GM06990 (cell line): ENCODE results near the gene ATXN2L.
"Not testable (repeated sequence)": the region's sequence is repeated elsewhere in the genome, so short reads cannot be mapped to it uniquely, and the experiment has no call there.

ENCODE experiments used
- DNase-seq: peaks from one replicate; pipeline ENCODE4 v3.0.0-alpha.2; 2011; ENCODE audit not compliant: insufficient read length; ENCODE audit errors: extremely low read depth
- H3K27me3 ChIP-seq: replicated peaks from 2 replicates; pipeline ENCODE4 v1.6.0; 2011; ENCODE audit warnings: low read length; ENCODE audit not compliant: control insufficient read depth, insufficient read depth
- H3K36me3 ChIP-seq: 2 replicates; pipeline ENCODE4 v1.5.1; 2011; ENCODE audit warnings: low read length; ENCODE audit not compliant: control insufficient read depth, insufficient read depth
- H3K4me3 ChIP-seq: replicated peaks from 2 replicates; pipeline ENCODE4 v1.5.1; 2011; ENCODE audit warnings: low read depth, mild to moderate bottlenecking, control low read depth, low read length
- CTCF ChIP-seq: IDR thresholded peaks from 2 replicates; pipeline ENCODE4 v1.5.1; 2011; ENCODE audit warnings: low read length, control low read depth, mild to moderate bottlenecking, inconsistent platforms; ENCODE audit not compliant: insufficient read depth, poor library complexity, severe bottlenecking

Gene ATXN2L

GRCh38 chr16:28865001-28865688, 42.3 kb downstream of the ATXN2L start:
- no peak overlapping the region; the same call in 1 of the 2 replicates for H3K4me3 ChIP-seq
- H3K36me3 ChIP-seq, result peaks cover 21% of the 10 kb centered on the region
- no peak for DNase-seq
- TF ChIP-seq CTCF, result no peak
- no peaks in the 10 kb centered on the region for H3K27me3 ChIP-seq

GRCh38 chr16:28865722-28866453, 43.1 kb downstream of the ATXN2L start:
- Histone ChIP-seq H3K27me3 (no peaks in the 10 kb centered on the region), H3K4me3 (no peak overlapping the region), H3K36me3 (peaks cover 23% of the 10 kb centered on the region)
- no peak for DNase-seq
- TF ChIP-seq CTCF, result no peak

GRCh38 chr16:28866454-28866804, 43.6 kb downstream of the ATXN2L start:
- peaks cover 23% of the 10 kb centered on the region for H3K36me3 ChIP-seq
- no peak for DNase-seq
- H3K27me3 ChIP-seq, result no peaks in the 10 kb centered on the region
- H3K4me3 ChIP-seq, result no peak overlapping the region
- no peak for TF ChIP-seq CTCF

GRCh38 chr16:28867241-28867640, 44.4 kb downstream of the ATXN2L start:
- TF ChIP-seq CTCF, result no peak
- DNase-seq, result no peak
- Histone ChIP-seq H3K4me3 (no peak overlapping the region), H3K27me3 (no peaks in the 10 kb centered on the region), H3K36me3 (peaks cover 23% of the 10 kb centered on the region)

GRCh38 chr16:28867646-28868045, 44.8 kb downstream of the ATXN2L start:
- H3K36me3 ChIP-seq, result peaks cover 23% of the 10 kb centered on the region
- not testable (repeated sequence) for H3K27me3 ChIP-seq, H3K4me3 ChIP-seq, DNase-seq

GRCh38 chr16:28869201-28869600, 46.4 kb downstream of the ATXN2L start:
- no peak for DNase-seq
- TF ChIP-seq CTCF, result no peak
- Histone ChIP-seq H3K36me3 (peaks cover 26% of the 10 kb centered on the region), H3K4me3 (no peak overlapping the region), H3K27me3 (no peaks in the 10 kb centered on the region)
